ENCODE data around the gene DBP.

Gene DBP

DNA sequence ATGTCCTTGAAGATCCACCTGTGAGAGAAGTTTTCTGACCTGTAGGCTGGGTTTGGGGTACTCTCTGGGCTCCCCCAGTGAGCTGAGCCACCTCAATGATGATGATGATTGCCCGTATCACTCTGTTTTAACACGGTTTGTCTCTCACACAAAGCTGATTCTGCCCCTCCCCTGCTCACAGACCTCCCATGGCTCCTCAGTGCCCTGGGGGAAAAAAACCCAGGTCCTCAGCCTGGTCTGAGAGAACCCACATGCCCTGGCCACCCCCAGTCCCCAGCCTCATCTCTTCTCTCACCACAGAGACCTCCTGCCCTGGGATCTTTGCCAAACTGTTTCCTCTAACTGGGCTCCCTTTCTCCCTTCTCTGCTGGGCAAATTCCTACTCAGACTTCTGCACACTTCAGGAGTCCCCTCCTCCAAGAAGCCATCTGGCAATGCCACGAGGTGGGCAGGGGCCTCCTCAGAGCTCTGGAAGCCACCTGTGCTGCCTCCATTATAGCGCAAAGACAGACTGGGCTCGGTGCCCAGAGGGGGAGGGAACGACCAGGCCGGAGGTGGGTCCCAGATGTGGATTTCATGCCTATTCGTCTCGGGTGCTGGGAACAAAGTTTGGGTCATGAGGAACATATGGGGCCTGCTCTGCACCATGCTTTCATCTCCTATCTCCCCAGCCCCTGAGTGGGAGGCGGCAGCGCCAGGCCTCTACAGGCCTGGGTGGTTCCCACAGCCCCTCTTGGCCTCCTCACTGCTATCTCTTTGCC lies 17.3 kb upstream of the DBP start:
- no peak overlapping the region for H3K4me3 ChIP-seq (ENCODE audit: low read length, poor library complexity, severe bottlenecking)
- H3K9me2 ChIP-seq (replicated peaks; ENCODE audit: low read depth, low read length) = no peaks in the 10 kb centered on the region
- H3K27me3 ChIP-seq (ENCODE audit: insufficient read depth, low read length, poor library complexity, severe bottlenecking) = no peaks in the 10 kb centered on the region
- TF ChIP-seq EZH2phosphoT487 (IDR thresholded peaks at IDR 0.05; ENCODE audit: borderline replicate concordance) = no peak
- TF ChIP-seq, protein P1, sequence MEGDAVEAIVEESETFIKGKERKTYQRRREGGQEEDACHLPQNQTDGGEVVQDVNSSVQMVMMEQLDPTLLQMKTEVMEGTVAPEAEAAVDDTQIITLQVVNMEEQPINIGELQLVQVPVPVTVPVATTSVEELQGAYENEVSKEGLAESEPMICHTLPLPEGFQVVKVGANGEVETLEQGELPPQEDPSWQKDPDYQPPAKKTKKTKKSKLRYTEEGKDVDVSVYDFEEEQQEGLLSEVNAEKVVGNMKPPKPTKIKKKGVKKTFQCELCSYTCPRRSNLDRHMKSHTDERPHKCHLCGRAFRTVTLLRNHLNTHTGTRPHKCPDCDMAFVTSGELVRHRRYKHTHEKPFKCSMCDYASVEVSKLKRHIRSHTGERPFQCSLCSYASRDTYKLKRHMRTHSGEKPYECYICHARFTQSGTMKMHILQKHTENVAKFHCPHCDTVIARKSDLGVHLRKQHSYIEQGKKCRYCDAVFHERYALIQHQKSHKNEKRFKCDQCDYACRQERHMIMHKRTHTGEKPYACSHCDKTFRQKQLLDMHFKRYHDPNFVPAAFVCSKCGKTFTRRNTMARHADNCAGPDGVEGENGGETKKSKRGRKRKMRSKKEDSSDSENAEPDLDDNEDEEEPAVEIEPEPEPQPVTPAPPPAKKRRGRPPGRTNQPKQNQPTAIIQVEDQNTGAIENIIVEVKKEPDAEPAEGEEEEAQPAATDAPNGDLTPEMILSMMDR (conservative IDR thresholded peaks at IDR 0.05; ENCODE audit: low read length) = no peak
- H4K20me1 ChIP-seq (ENCODE audit: insufficient read depth, low read length, poor library complexity, severe bottlenecking) = no peaks in the 10 kb centered on the region
- H3K9ac ChIP-seq (ENCODE audit: low read depth, low read length, poor library complexity, severe bottlenecking) = no peak overlapping the region
- no peaks in the 10 kb centered on the region for H3K4me1 ChIP-seq (ENCODE audit: insufficient read depth, low read length, poor library complexity, severe bottlenecking)
- no peaks in the 10 kb centered on the region for H3K9me3 ChIP-seq (ENCODE audit: insufficient read depth, low read depth, low read length)
- H3K4me2 ChIP-seq (ENCODE audit: low read depth, low read length, poor library complexity, severe bottlenecking) = no peak overlapping the region
- no peaks in the 10 kb centered on the region for H3F3A ChIP-seq (ENCODE audit: low read depth)
- H3K79me2 ChIP-seq (ENCODE audit: insufficient read depth, low read length) = no peaks in the 10 kb centered on the region
- H3K36me3 ChIP-seq (ENCODE audit: insufficient read depth, low read length) = no peaks in the 10 kb centered on the region
- H2AFZ ChIP-seq (ENCODE audit: low read length) = no peak overlapping the region; the same call in 1 of the 2 replicates

DNA sequence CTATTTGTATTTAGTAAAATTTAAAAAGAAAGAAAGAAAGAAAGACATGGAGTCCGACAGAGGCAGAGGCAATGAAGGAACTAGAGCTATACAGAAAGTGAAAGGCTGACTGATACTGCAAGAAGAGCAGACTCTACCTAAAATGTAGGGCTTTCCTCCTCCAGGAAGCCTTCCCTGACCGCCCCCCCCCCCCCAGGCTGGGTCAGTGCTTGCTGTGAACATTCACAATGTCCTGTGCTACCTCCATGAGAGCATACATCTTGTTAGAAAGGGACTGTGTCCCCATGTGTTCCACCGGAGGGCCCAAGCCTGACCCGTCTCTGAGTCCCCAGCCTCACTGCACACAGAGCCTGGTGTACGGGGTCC lies 14.5 kb upstream of the DBP start:
- Histone ChIP-seq H3K9me2 (replicated peaks; ENCODE audit: low read depth, low read length) (no peaks in the 10 kb centered on the region), H4K20me1 (ENCODE audit: insufficient read depth, low read length, poor library complexity, severe bottlenecking) (no peaks in the 10 kb centered on the region), H2AFZ (ENCODE audit: low read length) (no peak overlapping the region), H3K9me3 (ENCODE audit: insufficient read depth, low read depth, low read length) (no peaks in the 10 kb centered on the region), H3F3A (ENCODE audit: low read depth) (no peaks in the 10 kb centered on the region), H3K79me2 (ENCODE audit: insufficient read depth, low read length) (no peaks in the 10 kb centered on the region), H3K4me3 (ENCODE audit: low read length, poor library complexity, severe bottlenecking) (no peak overlapping the region), H3K27me3 (ENCODE audit: insufficient read depth, low read length, poor library complexity, severe bottlenecking) (no peaks in the 10 kb centered on the region), H3K36me3 (ENCODE audit: insufficient read depth, low read length) (no peaks in the 10 kb centered on the region), H3K9ac (ENCODE audit: low read depth, low read length, poor library complexity, severe bottlenecking) (no peak overlapping the region), H3K4me2 (ENCODE audit: low read depth, low read length, poor library complexity, severe bottlenecking) (no peak overlapping the region), H3K4me1 (ENCODE audit: insufficient read depth, low read length, poor library complexity, severe bottlenecking) (no peaks in the 10 kb centered on the region)
- no peak for TF ChIP-seq EZH2phosphoT487 (IDR thresholded peaks at IDR 0.05; ENCODE audit: borderline replicate concordance)
- TF ChIP-seq, protein P1 (conservative IDR thresholded peaks at IDR 0.05; ENCODE audit: low read length) = no peak

DNA sequence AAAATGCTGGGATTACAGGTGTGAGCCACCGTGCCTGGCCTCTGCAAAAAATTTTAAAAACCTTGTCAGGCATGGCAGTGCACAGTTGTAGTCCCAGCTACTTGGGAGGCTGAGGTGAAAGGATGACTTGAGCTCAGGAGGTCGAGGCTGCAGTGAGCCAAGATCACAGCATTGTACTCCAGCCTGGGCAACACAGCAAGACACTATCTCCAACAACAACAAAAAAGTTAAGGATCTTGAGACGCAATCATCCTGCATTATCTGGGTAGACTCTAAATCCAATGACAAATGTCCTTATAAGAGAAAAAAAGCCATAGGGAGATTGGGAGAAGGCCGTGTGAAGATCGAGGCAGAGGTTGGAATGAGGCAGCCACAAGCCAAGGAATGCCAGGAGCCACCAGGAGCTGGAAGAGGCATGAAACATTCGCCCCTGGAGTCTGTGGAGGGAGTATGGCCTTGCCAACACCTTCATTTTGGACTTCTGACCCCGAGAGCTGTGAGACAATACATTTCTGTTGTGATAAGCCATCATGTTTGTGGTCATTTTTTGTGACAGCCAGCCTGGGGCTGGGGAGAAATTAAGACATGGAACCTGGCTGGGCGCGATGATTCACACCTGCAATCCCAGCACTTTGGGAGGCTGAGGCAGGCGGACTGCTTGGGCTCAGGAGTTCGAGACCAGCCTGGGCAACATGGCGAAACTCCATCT lies 13.9 kb upstream of the DBP start:
- Histone ChIP-seq H3K4me1 (ENCODE audit: insufficient read depth, low read length, poor library complexity, severe bottlenecking) (peaks cover 2% of the 10 kb centered on the region), H3K9ac (ENCODE audit: low read depth, low read length, poor library complexity, severe bottlenecking) (no peak overlapping the region), H4K20me1 (ENCODE audit: insufficient read depth, low read length, poor library complexity, severe bottlenecking) (no peaks in the 10 kb centered on the region), H3K27me3 (ENCODE audit: insufficient read depth, low read length, poor library complexity, severe bottlenecking) (no peaks in the 10 kb centered on the region), H3K4me2 (ENCODE audit: low read depth, low read length, poor library complexity, severe bottlenecking) (no peak overlapping the region), H3K79me2 (ENCODE audit: insufficient read depth, low read length) (no peaks in the 10 kb centered on the region), H3K9me2 (replicated peaks; ENCODE audit: low read depth, low read length) (no peaks in the 10 kb centered on the region), H3K4me3 (ENCODE audit: low read length, poor library complexity, severe bottlenecking) (no peak overlapping the region), H3K36me3 (ENCODE audit: insufficient read depth, low read length) (no peaks in the 10 kb centered on the region), H2AFZ (ENCODE audit: low read length) (no peak overlapping the region), H3K9me3 (ENCODE audit: insufficient read depth, low read depth, low read length) (no peaks in the 10 kb centered on the region), H3F3A (ENCODE audit: low read depth) (no peaks in the 10 kb centered on the region)
- no peak for TF ChIP-seq EZH2phosphoT487 (IDR thresholded peaks at IDR 0.05; ENCODE audit: borderline replicate concordance)
- TF ChIP-seq, protein P1 (conservative IDR thresholded peaks at IDR 0.05; ENCODE audit: low read length) = no peak

All from Loucy (cell line).